ENCODE results near the gene GLRA2. TPM values are rescaled to one million over a fixed set of nuclear protein-coding genes. Genes with fewer than 3 reads are reported as not detected.
"Not testable (repeated sequence)": the region's sequence is repeated elsewhere in the genome, so short reads cannot be mapped to it uniquely, and the experiment has no call there.

Gene GLRA2
- total RNA-seq, 1 donor from 2014 or later = 136 TPM

GRCh38 chrX:14591976-14592375 is 62.6 kb downstream of the GLRA2 start:
- DNase-seq = no peak

GRCh38 chrX:14594521-14594920 is 65.2 kb downstream of the GLRA2 start:
- DNase-seq = no peak

- no peak for DNase-seq
These were observed 69.0 kb downstream of the GLRA2 start for GRCh38 chrX:14598330-14598729.

- DNase-seq = no peak
These were observed 78.2 kb downstream of the GLRA2 start for GRCh38 chrX:14607446-14607985.

- not testable (repeated sequence) for DNase-seq
These were observed 83.1 kb downstream of the GLRA2 start for GRCh38 chrX:14612450-14612849.

- no peak for DNase-seq
These were observed 87.0 kb downstream of the GLRA2 start for GRCh38 chrX:14616301-14616700.

- no peak for DNase-seq
These were observed 87.5 kb downstream of the GLRA2 start for GRCh38 chrX:14616836-14617235.

- DNase-seq = no peak
These were observed 89.0 kb downstream of the GLRA2 start for GRCh38 chrX:14618177-14618965.

- DNase-seq = no peak
These were observed 101.4 kb downstream of the GLRA2 start for GRCh38 chrX:14630733-14631132.

GRCh38 chrX:14641681-14642655 is 112.6 kb downstream of the GLRA2 start:
- no peak for DNase-seq

- DNase-seq = no peak
These were observed 131.6 kb downstream of the GLRA2 start for GRCh38 chrX:14660970-14661369.

GRCh38 chrX:14670819-14671218 is 141.5 kb downstream of the GLRA2 start:
- DNase-seq = no peak

GRCh38 chrX:14672611-14673172 is 143.4 kb downstream of the GLRA2 start:
- no peak for DNase-seq

- DNase-seq = no peak
These were observed 143.9 kb downstream of the GLRA2 start for GRCh38 chrX:14673236-14673635.

GRCh38 chrX:14673764-14674163 is 144.4 kb downstream of the GLRA2 start:
- DNase-seq = no peak

GRCh38 chrX:14675500-14675899 is 146.2 kb downstream of the GLRA2 start:
- DNase-seq = no peak

GRCh38 chrX:14676431-14676830 is 147.1 kb downstream of the GLRA2 start:
- no peak for DNase-seq

- not testable (repeated sequence) for DNase-seq
These were observed 159.0 kb downstream of the GLRA2 start for GRCh38 chrX:14688331-14688730.

GRCh38 chrX:14690553-14690952 is 161.2 kb downstream of the GLRA2 start:
- no peak for DNase-seq

- DNase-seq = no peak
These were observed 165.3 kb downstream of the GLRA2 start for GRCh38 chrX:14694611-14695010.

GRCh38 chrX:14697451-14697850 is 168.1 kb downstream of the GLRA2 start:
- no peak for DNase-seq

GRCh38 chrX:14698790-14699189 is 169.5 kb downstream of the GLRA2 start:
- no peak for DNase-seq

- no peak for DNase-seq
These were observed 171.6 kb downstream of the GLRA2 start for GRCh38 chrX:14700982-14701381.
